ENCODE data around the gene GLIPR1L2.
"Not testable (repeated sequence)": the region's sequence is repeated elsewhere in the genome, so short reads cannot be mapped to it uniquely, and the experiment has no call there.

GLIPR1L2 gene

GRCh38 chr12:75443709-75444108, 52.8 kb downstream of the GLIPR1L2 start:
- no peak for TF ChIP-seq CTCF (IDR thresholded peaks at IDR 0.05; ENCODE audit: low read depth, low read length)
- DNase-seq (ENCODE audit: low read depth in 2 of 2) = peak in 1 of 2 donors; percentile 15
- H3K4me3 ChIP-seq (replicated peaks in 1 of 2; ENCODE audit: low read depth in 2 of 2, low read length in 2 of 2) = no peak overlapping the region

GRCh38 chr12:75444429-75445136, 53.7 kb downstream of the GLIPR1L2 start:
- H3K4me3 ChIP-seq (replicated peaks in 1 of 2; ENCODE audit: low read depth in 2 of 2, low read length in 2 of 2) = no peak overlapping the region
- DNase-seq (ENCODE audit: low read depth in 2 of 2) = peak; percentile 25 to 78
- no peak for TF ChIP-seq CTCF (IDR thresholded peaks at IDR 0.05; ENCODE audit: low read depth, low read length)

- not testable (repeated sequence) for DNase-seq (ENCODE audit: low read depth in 2 of 2); H3K4me3 ChIP-seq (replicated peaks in 1 of 2; ENCODE audit: low read depth in 2 of 2, low read length in 2 of 2)
Measured at GRCh38 chr12:75445137-75445507, 54.2 kb downstream of the GLIPR1L2 start.

GRCh38 chr12:75446857-75447256, 56.0 kb downstream of the GLIPR1L2 start:
- peak; percentile 27 to 84 for DNase-seq (ENCODE audit: low read depth in 2 of 2)
- no peak for TF ChIP-seq CTCF (IDR thresholded peaks at IDR 0.05; ENCODE audit: low read depth, low read length)
- H3K4me3 ChIP-seq (replicated peaks in 1 of 2; ENCODE audit: low read depth in 2 of 2, low read length in 2 of 2) = no peak overlapping the region

- DNase-seq (ENCODE audit: low read depth in 2 of 2) = peak in 1 of 2 donors; percentile 42
- H3K4me3 ChIP-seq (replicated peaks in 1 of 2; ENCODE audit: low read depth in 2 of 2, low read length in 2 of 2) = no peak overlapping the region
- TF ChIP-seq CTCF (IDR thresholded peaks at IDR 0.05; ENCODE audit: low read depth, low read length) = no peak
Measured at GRCh38 chr12:75447691-75448393, 57.0 kb downstream of the GLIPR1L2 start.

GRCh38 chr12:75452675-75453330, 61.9 kb downstream of the GLIPR1L2 start:
- TF ChIP-seq CTCF (IDR thresholded peaks at IDR 0.05; ENCODE audit: low read depth, low read length) = no peak
- no peak overlapping the region for H3K4me3 ChIP-seq (replicated peaks in 1 of 2; ENCODE audit: low read depth in 2 of 2, low read length in 2 of 2)
- DNase-seq (ENCODE audit: low read depth in 2 of 2) = peak; percentile 18 to 64

- no peak overlapping the region for H3K4me3 ChIP-seq (replicated peaks in 1 of 2; ENCODE audit: low read depth in 2 of 2, low read length in 2 of 2)
- TF ChIP-seq CTCF (IDR thresholded peaks at IDR 0.05; ENCODE audit: low read depth, low read length) = no peak
- DNase-seq (ENCODE audit: low read depth in 2 of 2) = no peak
Measured at GRCh38 chr12:75455839-75456238, 65.0 kb downstream of the GLIPR1L2 start.

Data from cardiac fibroblast (primary cell).